GM10248 (cell line): ENCODE measurements around the gene MEIS3.
"Not testable (repeated sequence)": the region's sequence is repeated elsewhere in the genome, so short reads cannot be mapped to it uniquely, and the experiment has no call there.

Experiments
- CTCF ChIA-PET: fragments of 300-600 bp; sonication (Branson Sonifier 250); formaldehyde crosslinking; extraction: SDS; loops from one replicate; lab custom pipeline; 2021; ENCODE audit warnings: antibody characterized with exemption; lab: Yijun Ruan, JAX
- POLR2A ChIA-PET: fragments of 350-650 bp; sonication (Branson Sonifier 250); formaldehyde crosslinking; extraction: SDS; loops from one replicate; lab custom pipeline; 2020; ENCODE audit warnings: antibody characterized with exemption; lab: Yijun Ruan, JAX
- DNase-seq: peaks from one replicate; pipeline ENCODE4 v3.0.0; 2012; ENCODE audit errors: extremely low spot score
- TF ChIP-seq, protein P1 (sequence below): IDR thresholded peaks from 2 replicates; pipeline ENCODE4 v1.5.1; 2012; ENCODE audit warnings: mild to moderate bottlenecking, low read depth; ENCODE audit errors: extremely low read depth, missing control alignments, control extremely low read depth

The MEIS3 gene

DNA sequence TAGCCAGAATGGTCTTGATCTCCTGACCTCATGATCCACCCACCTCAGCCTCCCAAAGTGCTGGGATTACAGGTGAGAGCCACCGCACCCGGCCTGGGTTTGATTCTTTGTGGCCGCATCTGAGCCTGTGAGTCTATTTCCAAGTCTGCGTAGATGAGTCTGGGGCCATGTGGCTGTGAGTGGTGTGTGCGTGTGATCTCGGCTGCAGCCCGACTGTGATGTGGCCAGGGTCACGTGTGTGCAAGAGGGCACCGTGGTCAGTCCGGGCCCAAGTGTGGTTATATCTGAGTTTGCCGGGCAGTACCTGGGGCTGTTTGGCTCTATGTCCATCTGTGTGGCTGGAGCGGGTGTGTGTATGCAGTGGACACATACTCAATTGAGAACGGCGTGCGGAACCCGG, 5.4 kb downstream of the MEIS3 start:
- TF ChIP-seq, protein P1, sequence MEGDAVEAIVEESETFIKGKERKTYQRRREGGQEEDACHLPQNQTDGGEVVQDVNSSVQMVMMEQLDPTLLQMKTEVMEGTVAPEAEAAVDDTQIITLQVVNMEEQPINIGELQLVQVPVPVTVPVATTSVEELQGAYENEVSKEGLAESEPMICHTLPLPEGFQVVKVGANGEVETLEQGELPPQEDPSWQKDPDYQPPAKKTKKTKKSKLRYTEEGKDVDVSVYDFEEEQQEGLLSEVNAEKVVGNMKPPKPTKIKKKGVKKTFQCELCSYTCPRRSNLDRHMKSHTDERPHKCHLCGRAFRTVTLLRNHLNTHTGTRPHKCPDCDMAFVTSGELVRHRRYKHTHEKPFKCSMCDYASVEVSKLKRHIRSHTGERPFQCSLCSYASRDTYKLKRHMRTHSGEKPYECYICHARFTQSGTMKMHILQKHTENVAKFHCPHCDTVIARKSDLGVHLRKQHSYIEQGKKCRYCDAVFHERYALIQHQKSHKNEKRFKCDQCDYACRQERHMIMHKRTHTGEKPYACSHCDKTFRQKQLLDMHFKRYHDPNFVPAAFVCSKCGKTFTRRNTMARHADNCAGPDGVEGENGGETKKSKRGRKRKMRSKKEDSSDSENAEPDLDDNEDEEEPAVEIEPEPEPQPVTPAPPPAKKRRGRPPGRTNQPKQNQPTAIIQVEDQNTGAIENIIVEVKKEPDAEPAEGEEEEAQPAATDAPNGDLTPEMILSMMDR: no peak
- ChIA-PET CTCF (no interaction called here), POLR2A (no interaction called here)
- no peak for DNase-seq

DNA sequence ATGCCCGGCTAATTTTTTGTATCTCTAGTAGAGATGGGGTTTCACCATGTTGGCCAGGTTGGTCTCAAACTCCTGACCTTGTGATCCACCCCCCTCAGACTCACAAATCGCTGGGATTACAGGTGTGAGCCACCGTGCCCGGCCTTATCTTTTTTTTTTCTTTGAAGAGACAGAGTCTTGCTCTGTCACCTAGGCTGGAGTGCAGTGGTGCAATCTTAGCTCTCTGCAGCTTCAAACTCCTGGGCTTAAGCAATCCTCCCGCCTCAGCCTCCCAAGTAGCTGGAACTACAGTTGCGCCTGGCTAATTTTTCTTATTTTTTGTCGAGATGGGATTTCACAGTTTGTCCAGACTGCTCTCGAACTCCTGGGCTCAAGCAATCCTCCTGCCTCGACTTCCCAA, 7.6 kb downstream of the MEIS3 start:
- CTCF ChIA-PET: interaction anchor here (1.1 to 1.8 kb wide), 3 partner anchors 20 to 63 kb away, joined by 3 to 4 read pairs (median 3); partner anchors contain the start of gene DHX34
- POLR2A ChIA-PET, DNase-seq: not testable (repeated sequence)

DNA sequence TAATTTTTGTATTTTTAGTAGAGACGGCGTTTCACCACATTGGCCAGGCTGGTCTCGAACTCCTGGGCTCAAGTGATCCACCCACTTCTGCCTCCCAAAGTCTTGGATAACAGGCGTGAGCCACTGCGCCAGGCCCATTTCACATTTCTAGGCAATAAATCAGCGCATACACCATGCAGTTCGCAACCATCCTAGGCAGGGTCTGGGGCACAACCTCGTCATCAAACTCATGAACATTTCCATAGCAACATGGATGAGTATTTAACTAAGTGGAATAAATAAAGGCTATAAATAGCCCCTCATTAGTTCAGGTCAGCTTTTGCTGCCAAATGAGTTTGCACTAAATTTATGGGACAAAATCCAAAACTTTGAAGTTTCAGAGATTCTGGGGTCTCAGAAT, 8.2 kb downstream of the MEIS3 start:
- TF ChIP-seq, protein P1: no peak
- no peak for DNase-seq
- POLR2A ChIA-PET: no interaction called here
- CTCF ChIA-PET: interaction anchor here (1.1 to 1.8 kb wide), 3 partner anchors 20 to 63 kb away, joined by 3 to 4 read pairs (median 3); partner anchors contain the start of gene DHX34

DNA sequence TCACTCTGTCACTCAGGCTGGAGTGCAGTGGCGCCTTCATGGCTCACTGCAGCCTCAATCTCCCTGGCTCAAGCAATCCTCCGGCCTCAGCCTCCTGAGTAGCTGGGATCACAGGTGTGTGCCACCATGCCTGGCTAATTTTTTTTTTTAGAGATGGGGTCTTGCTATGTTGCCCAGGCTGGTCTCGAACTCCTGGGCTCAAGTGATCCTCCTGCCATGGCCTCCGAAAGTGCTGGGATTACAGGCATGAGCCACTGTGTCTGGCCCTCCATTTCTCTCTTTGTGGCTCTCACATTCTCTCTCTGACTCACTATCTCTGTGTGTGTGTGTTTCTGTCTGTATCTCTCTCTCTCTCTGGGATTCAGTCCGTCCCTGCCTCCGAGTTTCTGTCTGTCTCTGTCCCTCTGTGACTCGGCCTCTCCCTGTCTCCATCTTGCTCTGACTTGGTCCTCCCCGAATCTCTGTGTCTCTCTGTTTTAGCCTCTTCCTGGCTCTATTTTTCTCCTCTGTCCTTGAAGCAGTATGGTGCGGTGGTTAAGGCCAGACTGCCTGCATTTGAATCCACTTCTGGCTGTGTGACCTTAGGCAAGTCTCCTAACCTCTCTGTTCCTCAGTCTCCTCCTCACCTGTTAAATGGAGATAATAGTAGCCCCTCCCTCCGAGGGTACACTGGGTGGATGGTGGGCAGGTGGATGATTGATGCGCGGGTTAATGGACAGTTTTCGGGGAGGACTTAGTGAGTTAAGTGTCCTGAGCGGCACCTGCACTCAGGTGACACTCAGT, 11.0 kb downstream of the MEIS3 start:
- TF ChIP-seq, protein P1: no peak
- no peak for DNase-seq
- ChIA-PET CTCF (no interaction called here), POLR2A (no interaction called here)

DNA sequence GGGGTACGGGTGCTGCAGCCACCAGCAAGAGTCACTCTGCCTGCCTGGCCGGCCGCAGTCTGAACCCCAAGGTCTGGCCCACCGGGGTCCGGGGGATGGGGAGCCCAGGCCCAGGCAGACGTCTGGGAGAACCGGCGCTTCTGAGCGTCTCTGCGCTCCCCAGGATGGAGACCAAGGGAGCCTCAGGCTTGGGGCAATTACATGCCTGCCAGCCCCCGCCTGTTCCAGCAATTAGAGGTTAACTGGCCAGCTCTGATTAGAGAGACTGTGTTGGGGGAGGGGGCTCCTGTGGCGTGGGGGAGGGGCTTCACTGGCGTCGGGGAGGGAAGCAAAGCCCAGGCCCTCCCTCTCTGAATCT, 11.9 kb downstream of the MEIS3 start:
- no peak for DNase-seq
- ChIA-PET POLR2A (no interaction called here), CTCF (no interaction called here)
- TF ChIP-seq, protein P1: no peak

DNA sequence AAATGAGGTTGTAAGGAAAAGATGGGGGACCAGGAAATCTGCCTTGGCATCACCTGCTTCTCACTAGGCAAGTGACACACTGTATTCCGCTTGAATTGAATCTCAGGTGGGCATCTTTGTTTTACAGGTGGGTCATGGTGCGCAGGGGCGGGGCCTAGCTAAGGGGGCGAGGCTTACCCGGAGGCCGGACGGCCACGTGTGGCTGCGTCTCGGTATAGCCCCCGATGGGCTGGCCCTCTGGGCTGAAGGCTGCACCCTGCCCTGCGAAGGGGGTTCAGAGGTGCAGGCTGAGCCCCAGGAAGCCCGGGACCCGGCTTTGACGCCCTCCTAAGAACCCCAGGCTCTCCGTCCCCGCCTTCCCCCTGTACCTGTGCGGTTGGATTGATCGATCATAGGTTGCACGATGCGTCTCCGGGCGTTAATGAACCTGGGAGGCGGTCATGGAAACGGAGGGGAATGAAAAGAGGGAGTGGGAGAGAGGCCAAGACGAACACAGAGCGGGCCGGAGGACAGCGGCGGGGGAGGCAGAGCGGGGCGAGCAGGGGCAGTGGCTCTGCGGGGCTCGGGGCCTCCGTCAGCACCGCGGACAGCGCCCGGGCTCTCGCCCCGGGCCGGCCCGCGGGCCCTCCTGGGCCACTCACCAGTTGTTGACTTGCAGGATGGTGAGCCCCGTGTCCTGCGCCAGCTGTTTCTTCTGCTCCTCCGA, 12.5 kb downstream of the MEIS3 start:
- ChIA-PET CTCF (no interaction called here), POLR2A (no interaction called here)
- TF ChIP-seq, protein P1: no peak
- DNase-seq: no peak
